Loucy (cell line): ENCODE measurements around the gene CMC2.

Experiments used
- H2AFZ ChIP-seq: fragments of 200-600 bp; sonication (generic); 2 replicates; pipeline ENCODE4 v1.6.0; 2016; ENCODE audit warnings: antibody characterized with exemption, mild to moderate bottlenecking, low read length, moderate library complexity
- H3F3A ChIP-seq: fragments of 200-600 bp; 2 replicates; pipeline ENCODE4 v1.6.0; 2016; ENCODE audit warnings: antibody characterized with exemption, low read depth, mild to moderate bottlenecking
- H3K27me3 ChIP-seq: fragments of 200-600 bp; sonication (generic); 2 replicates; pipeline ENCODE4 v1.6.1; 2014; ENCODE audit warnings: low read length, mild to moderate bottlenecking; ENCODE audit not compliant: insufficient read depth, poor library complexity, severe bottlenecking
- H3K36me3 ChIP-seq: fragments of 200-600 bp; sonication (generic); 2 replicates; pipeline ENCODE4 v1.6.1; 2016; ENCODE audit warnings: low read length; ENCODE audit not compliant: insufficient read depth
- H3K4me1 ChIP-seq: fragments of 200-600 bp; sonication (generic); 2 replicates; pipeline ENCODE4 v1.5.1; 2014; ENCODE audit warnings: low read length, mild to moderate bottlenecking; ENCODE audit not compliant: insufficient read depth, poor library complexity, severe bottlenecking
- H3K4me2 ChIP-seq: fragments of 200-600 bp; sonication (generic); 2 replicates; pipeline ENCODE4 v1.6.0; 2014; ENCODE audit warnings: antibody characterized with exemption, low read length, low read depth, mild to moderate bottlenecking; ENCODE audit not compliant: poor library complexity, severe bottlenecking
- H3K4me3 ChIP-seq: fragments of 200-600 bp; sonication (generic); 2 replicates; pipeline ENCODE4 v1.5.1; 2014; ENCODE audit warnings: low read length, mild to moderate bottlenecking, mixed read lengths; ENCODE audit not compliant: poor library complexity, severe bottlenecking
- H3K79me2 ChIP-seq: fragments of 200-600 bp; sonication (generic); 2 replicates; pipeline ENCODE4 v1.6.1; 2014; ENCODE audit warnings: low read length; ENCODE audit not compliant: insufficient read depth
- H3K9ac ChIP-seq: fragments of 200-600 bp; sonication (generic); 2 replicates; pipeline ENCODE4 v1.6.0; 2014; ENCODE audit warnings: mild to moderate bottlenecking, low read depth, low read length, moderate library complexity; ENCODE audit not compliant: poor library complexity, severe bottlenecking
- H3K9me2 ChIP-seq: fragments of 200-600 bp; sonication (generic); replicated peaks from 2 replicates; pipeline ENCODE4 v1.6.1; 2016; ENCODE audit warnings: low read depth, low read length, mixed read lengths
- H3K9me3 ChIP-seq: fragments of 200-600 bp; sonication (generic); 2 replicates; pipeline ENCODE4 v1.6.1; 2014; ENCODE audit warnings: mild to moderate bottlenecking, antibody characterized with exemption, low read length, low read depth; ENCODE audit not compliant: insufficient read depth
- H4K20me1 ChIP-seq: fragments of 200-600 bp; sonication (generic); 2 replicates; pipeline ENCODE4 v1.6.0; 2014; ENCODE audit warnings: antibody characterized with exemption, low read length, mild to moderate bottlenecking; ENCODE audit not compliant: insufficient read depth, poor library complexity, severe bottlenecking
- CTCF ChIP-seq: fragments of 200-600 bp; sonication (generic); conservative IDR thresholded peaks from 2 replicates; pipeline ENCODE4 v1.5.1; 2014; ENCODE audit warnings: mild to moderate bottlenecking, antibody characterized with exemption, low read length
- EZH2phosphoT487 ChIP-seq: fragments of 200-600 bp; IDR thresholded peaks from 2 replicates; pipeline ENCODE4 v1.6.1; 2018; ENCODE audit warnings: antibody characterized with exemption, mild to moderate bottlenecking, moderate library complexity, borderline replicate concordance

The CMC2 gene

GRCh38 chr16:81029930-81030604 is 23.4 kb upstream of the CMC2 start:
- TF ChIP-seq EZH2phosphoT487 (no peak), CTCF (no peak)

GRCh38 chr16:81026429-81026828 is 19.7 kb upstream of the CMC2 start:
- TF ChIP-seq CTCF, result no peak
- no peak for TF ChIP-seq EZH2phosphoT487
- Histone ChIP-seq H3K9ac (no peak overlapping the region), H3K79me2 (no peaks in the 10 kb centered on the region), H3K4me2 (no peak overlapping the region), H3K27me3 (no peaks in the 10 kb centered on the region), H3K4me3 (no peak overlapping the region), H3K9me2 (no peaks in the 10 kb centered on the region), H3F3A (no peaks in the 10 kb centered on the region), H3K36me3 (peaks cover 72% of the 10 kb centered on the region), H4K20me1 (no peaks in the 10 kb centered on the region), H2AFZ (no peak overlapping the region), H3K4me1 (no peaks in the 10 kb centered on the region), H3K9me3 (no peaks in the 10 kb centered on the region)

More at GRCh38 chr16:81029930-81030604, 23.4 kb upstream of the CMC2 start:
- H3K9ac ChIP-seq, result no peak overlapping the region
- no peaks in the 10 kb centered on the region for H3K9me3 ChIP-seq
- no peak overlapping the region for H2AFZ ChIP-seq
- H3K79me2 ChIP-seq, result no peaks in the 10 kb centered on the region
- no peak overlapping the region for H3K4me2 ChIP-seq
- H4K20me1 ChIP-seq, result no peaks in the 10 kb centered on the region
- H3K27me3 ChIP-seq, result no peaks in the 10 kb centered on the region
- peaks cover 43% of the 10 kb centered on the region for H3K36me3 ChIP-seq
- no peaks in the 10 kb centered on the region for H3K4me1 ChIP-seq
- H3K4me3 ChIP-seq, result no peak overlapping the region
- no peaks in the 10 kb centered on the region for H3F3A ChIP-seq
- no peaks in the 10 kb centered on the region for H3K9me2 ChIP-seq

- Histone ChIP-seq H3F3A (no peaks in the 10 kb centered on the region), H2AFZ (no peak overlapping the region), H3K79me2 (no peaks in the 10 kb centered on the region), H3K27me3 (no peaks in the 10 kb centered on the region), H3K9me2 (no peaks in the 10 kb centered on the region), H3K36me3 (peaks cover 97% of the 10 kb centered on the region), H3K4me1 (no peaks in the 10 kb centered on the region), H3K9ac (no peak overlapping the region), H3K4me2 (no peak overlapping the region), H3K9me3 (no peaks in the 10 kb centered on the region), H4K20me1 (peaks cover 3% of the 10 kb centered on the region), H3K4me3 (no peak overlapping the region)
- TF ChIP-seq EZH2phosphoT487 (no peak), CTCF (no peak)
These were observed 11.8 kb upstream of the CMC2 start for GRCh38 chr16:81018496-81018895.
